PC-3 (cell line): ENCODE data around the gene TTC28. TPM values are rescaled to one million over a fixed set of nuclear protein-coding genes. Genes with fewer than 3 reads are reported as not detected.

Experiments used
- ATAC-seq: fragments of 200-7000 bp; cut with Tn5 transposase; 2 replicates; pipeline ENCODE4 v1.9.1; 2020; ENCODE audit warnings: mild to moderate bottlenecking, moderate library complexity
- BruUV-seq: library from RNA; stranded (reverse); fragments of 400-500 nt; replicated peaks from 2 replicates; lab custom pipeline; 2021; lab: Mats Ljungman, UMichigan
- CTCF ChIA-PET: fragments of 300-600 bp; sonication (Branson Sonifier 250); formaldehyde crosslinking; loops from one replicate; lab custom pipeline; 2022; ENCODE audit warnings: antibody characterized with exemption; lab: Charles Lee
- POLR2A ChIA-PET: fragments of 300-600 bp; sonication (Branson Sonifier 250); formaldehyde crosslinking; loops from one replicate; lab custom pipeline; 2022; ENCODE audit warnings: antibody characterized with exemption; ENCODE audit not compliant: unreplicated experiment; lab: Charles Lee
- DNase-seq: peaks from one replicate; pipeline ENCODE4 v3.0.0-alpha.2; 2015
- H2AFZ ChIP-seq: fragments of 300-600 bp; sonication (generic); 2 replicates; pipeline ENCODE4 v1.6.0; 2016; ENCODE audit warnings: antibody characterized with exemption, low read length
- H3F3A ChIP-seq: fragments of 300-600 bp; sonication (generic); one replicate; pipeline ENCODE4 v1.6.0; 2017; ENCODE audit warnings: antibody characterized with exemption, low read length, control low read depth, mild to moderate bottlenecking; ENCODE audit not compliant: unreplicated experiment
- H3K27ac ChIP-seq: fragments of 300-600 bp; sonication (generic); 2 replicates; pipeline ENCODE4 v1.5.1; 2016; ENCODE audit warnings: mild to moderate bottlenecking, low read length
- H3K27me3 ChIP-seq: fragments of 300-600 bp; sonication (generic); 2 replicates; pipeline ENCODE4 v1.6.1; 2016; ENCODE audit warnings: low read length, mixed read lengths
- H3K36me3 ChIP-seq: fragments of 300-600 bp; sonication (generic); 2 replicates; pipeline ENCODE4 v1.6.1; 2016; ENCODE audit warnings: low read depth, mixed run types, low read length, mixed read lengths
- H3K4me1 ChIP-seq: fragments of 300-600 bp; sonication (generic); 2 replicates; pipeline ENCODE4 v1.5.1; 2016; ENCODE audit warnings: low read length; ENCODE audit not compliant: insufficient read depth
- H3K4me2 ChIP-seq: fragments of 300-600 bp; sonication (generic); 2 replicates; pipeline ENCODE4 v1.6.0; 2016; ENCODE audit warnings: low read length
- H3K4me3 ChIP-seq: fragments of 300-600 bp; sonication (generic); 2 replicates; pipeline ENCODE4 v1.5.1; 2016; ENCODE audit warnings: mild to moderate bottlenecking, low read length, mixed read lengths
- H3K79me2 ChIP-seq: fragments of 300-600 bp; sonication (generic); 2 replicates; pipeline ENCODE4 v1.6.1; 2017; ENCODE audit warnings: low read length, mixed read lengths
- H3K9ac ChIP-seq: fragments of 300-600 bp; sonication (generic); 2 replicates; pipeline ENCODE4 v1.6.0; 2016; ENCODE audit warnings: mild to moderate bottlenecking, low read length
- H3K9me2 ChIP-seq: fragments of 300-600 bp; sonication (generic); replicated peaks from 2 replicates; pipeline ENCODE4 v1.6.1; 2016; ENCODE audit warnings: mixed run types, low read length, mixed read lengths
- H3K9me3 ChIP-seq: fragments of 300-600 bp; sonication (generic); 2 replicates; pipeline ENCODE4 v1.6.1; 2016; ENCODE audit warnings: low read length, mixed read lengths
- H4K20me1 ChIP-seq: fragments of 300-600 bp; sonication (generic); 2 replicates; pipeline ENCODE4 v1.6.1; 2016; ENCODE audit warnings: low read length, mixed read lengths
- EZH2 ChIP-seq: fragments of 300-600 bp; sonication (generic); IDR thresholded peaks from one replicate; pipeline ENCODE4 v1.6.1; 2017; ENCODE audit warnings: antibody characterized with exemption, mild to moderate bottlenecking, low read length; ENCODE audit not compliant: unreplicated experiment
- EZH2phosphoT487 ChIP-seq: fragments of 300-600 bp; sonication (generic); IDR thresholded peaks from 2 replicates; pipeline ENCODE4 v1.6.1; 2018; ENCODE audit warnings: mild to moderate bottlenecking, antibody characterized with exemption, low read length, borderline replicate concordance
- intact Hi-C: fragments of 100-400 bp; cut with micrococcal nuclease; formaldehyde crosslinking; loops from 2 replicates; pipeline ENCODE4 v1.9.0; 2023
- total RNA-seq: library from RNA; depleted of rRNA; stranded (reverse); fragments of >200 nt; gene quantifications from 2 replicates; pipeline ENCODE4 v1.2.3, GENCODE V29; 2014
- TF ChIP-seq, protein P1 (sequence below): fragments of 300-600 bp; sonication (generic); conservative IDR thresholded peaks from 2 replicates; pipeline ENCODE4 v1.5.1; 2017; ENCODE audit warnings: antibody characterized with exemption, low read depth, mild to moderate bottlenecking, low read length

Gene TTC28
- total RNA-seq, 1 experiment from 2014 or later = 6.3 TPM

GRCh38 chr22:28310299-28310698 is 369.3 kb downstream of the TTC28 start:
- no peak for DNase-seq
- no peak overlapping the region for H2AFZ ChIP-seq
- no peak overlapping the region for H3K27ac ChIP-seq
- H3K4me2 ChIP-seq = no peak overlapping the region
- ChIA-PET CTCF (no interaction called here), POLR2A (no interaction called here)
- H3F3A ChIP-seq = no peaks in the 10 kb centered on the region
- intact Hi-C loops = no loop called here
- H4K20me1 ChIP-seq = no peaks in the 10 kb centered on the region
- H3K27me3 ChIP-seq = no peaks in the 10 kb centered on the region
- no peak overlapping the region for H3K4me3 ChIP-seq
- BruUV-seq = no TSS peak
- H3K9ac ChIP-seq = no peak overlapping the region
- TF ChIP-seq EZH2phosphoT487 (no peak), EZH2 (no peak)
- TF ChIP-seq, protein P1, sequence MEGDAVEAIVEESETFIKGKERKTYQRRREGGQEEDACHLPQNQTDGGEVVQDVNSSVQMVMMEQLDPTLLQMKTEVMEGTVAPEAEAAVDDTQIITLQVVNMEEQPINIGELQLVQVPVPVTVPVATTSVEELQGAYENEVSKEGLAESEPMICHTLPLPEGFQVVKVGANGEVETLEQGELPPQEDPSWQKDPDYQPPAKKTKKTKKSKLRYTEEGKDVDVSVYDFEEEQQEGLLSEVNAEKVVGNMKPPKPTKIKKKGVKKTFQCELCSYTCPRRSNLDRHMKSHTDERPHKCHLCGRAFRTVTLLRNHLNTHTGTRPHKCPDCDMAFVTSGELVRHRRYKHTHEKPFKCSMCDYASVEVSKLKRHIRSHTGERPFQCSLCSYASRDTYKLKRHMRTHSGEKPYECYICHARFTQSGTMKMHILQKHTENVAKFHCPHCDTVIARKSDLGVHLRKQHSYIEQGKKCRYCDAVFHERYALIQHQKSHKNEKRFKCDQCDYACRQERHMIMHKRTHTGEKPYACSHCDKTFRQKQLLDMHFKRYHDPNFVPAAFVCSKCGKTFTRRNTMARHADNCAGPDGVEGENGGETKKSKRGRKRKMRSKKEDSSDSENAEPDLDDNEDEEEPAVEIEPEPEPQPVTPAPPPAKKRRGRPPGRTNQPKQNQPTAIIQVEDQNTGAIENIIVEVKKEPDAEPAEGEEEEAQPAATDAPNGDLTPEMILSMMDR = no peak
- H3K9me2 ChIP-seq = no peaks in the 10 kb centered on the region
- no peaks in the 10 kb centered on the region for H3K36me3 ChIP-seq
- no peaks in the 10 kb centered on the region for H3K9me3 ChIP-seq
- H3K79me2 ChIP-seq = no peaks in the 10 kb centered on the region
- ATAC-seq = no peak
- H3K4me1 ChIP-seq = no peaks in the 10 kb centered on the region

DNA sequence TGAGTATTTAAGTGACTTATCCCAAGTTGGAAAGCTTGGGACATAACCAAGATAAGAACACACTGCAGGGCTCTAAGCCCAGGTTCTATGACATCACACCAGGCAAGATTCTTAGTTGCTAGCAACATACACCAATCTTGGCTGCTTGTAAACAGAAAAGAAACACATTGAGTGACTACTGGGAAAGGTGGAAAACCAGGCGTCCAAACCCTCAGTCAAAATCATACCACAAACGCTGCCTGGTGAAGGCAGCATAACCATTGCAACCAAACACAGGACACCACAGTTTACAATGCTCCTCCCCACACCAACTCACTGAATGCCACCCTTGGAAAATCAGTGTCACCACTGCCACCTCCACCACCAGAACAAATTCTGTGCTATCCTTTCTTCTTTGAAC is 379.9 kb downstream of the TTC28 start:
- Histone ChIP-seq H3K4me1 (no peaks in the 10 kb centered on the region), H2AFZ (no peak overlapping the region), H3K9me3 (no peaks in the 10 kb centered on the region), H3K9me2 (no peaks in the 10 kb centered on the region), H3K27ac (no peak overlapping the region), H3K4me3 (no peak overlapping the region), H3F3A (no peaks in the 10 kb centered on the region), H3K36me3 (no peaks in the 10 kb centered on the region), H3K79me2 (no peaks in the 10 kb centered on the region), H3K4me2 (no peak overlapping the region), H3K9ac (no peak overlapping the region), H4K20me1 (no peaks in the 10 kb centered on the region), H3K27me3 (no peaks in the 10 kb centered on the region)
- ChIA-PET CTCF (no interaction called here), POLR2A (interaction anchor here (0.7 kb wide), 1 partner anchor 447 kb away, joined by 4 read pairs; no protein-coding TSS in a partner anchor)
- BruUV-seq = no TSS peak
- DNase-seq = no peak
- no peak for ATAC-seq
- intact Hi-C loops = no loop called here
- TF ChIP-seq EZH2phosphoT487 (no peak), EZH2 (no peak)
- TF ChIP-seq, protein P1 = no peak

DNA sequence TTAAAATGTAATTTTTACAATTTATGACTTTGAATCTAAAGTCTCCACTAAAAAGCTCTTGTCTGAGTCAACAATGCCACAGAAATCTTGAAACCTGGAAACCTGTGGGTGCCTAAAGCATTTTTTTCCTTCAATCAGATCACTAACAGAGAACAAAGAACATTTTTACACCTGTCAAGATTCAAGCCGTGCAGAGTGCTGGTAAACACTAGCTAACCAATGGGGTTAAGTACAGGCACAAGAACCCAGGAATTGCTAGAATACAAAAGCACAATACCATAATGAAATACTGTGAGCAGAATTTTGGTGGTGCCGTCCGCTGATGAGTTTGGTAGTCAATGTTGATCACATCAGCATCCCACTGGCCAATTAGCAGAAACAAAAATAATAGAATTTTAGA is 380.3 kb downstream of the TTC28 start:
- H3K4me1 ChIP-seq = no peaks in the 10 kb centered on the region
- intact Hi-C loops = no loop called here
- ATAC-seq (no peak), DNase-seq (no peak)
- no peaks in the 10 kb centered on the region for H3F3A ChIP-seq
- H3K27ac ChIP-seq = no peak overlapping the region
- no peaks in the 10 kb centered on the region for H3K36me3 ChIP-seq
- H4K20me1 ChIP-seq = no peaks in the 10 kb centered on the region
- ChIA-PET CTCF (no interaction called here), POLR2A (interaction anchor here (0.7 kb wide), 1 partner anchor 447 kb away, joined by 4 read pairs; no protein-coding TSS in a partner anchor)
- no peak overlapping the region for H3K4me3 ChIP-seq
- no TSS peak for BruUV-seq
- H3K27me3 ChIP-seq = no peaks in the 10 kb centered on the region
- H2AFZ ChIP-seq = no peak overlapping the region
- no peak overlapping the region for H3K9ac ChIP-seq
- no peaks in the 10 kb centered on the region for H3K9me2 ChIP-seq
- no peaks in the 10 kb centered on the region for H3K79me2 ChIP-seq
- no peaks in the 10 kb centered on the region for H3K9me3 ChIP-seq
- H3K4me2 ChIP-seq = no peak overlapping the region
- no peak for TF ChIP-seq EZH2
- TF ChIP-seq EZH2phosphoT487 = no peak
- TF ChIP-seq, protein P1 = no peak
